Effector memory CD4-positive, alpha-beta T cell (primary cell): ENCODE measurements around the gene COMT.

Source experiments
- DNase-seq, 3 donors: peaks; one replicate each; pipeline ENCODE4 v3.0.0-alpha.2; 2020
- H3K27ac ChIP-seq: 2 replicates; pipeline ENCODE4 v1.7.0; 2013; ENCODE audit warnings: mild to moderate bottlenecking, low read length, moderate library complexity; ENCODE audit not compliant: insufficient read depth, poor library complexity, severe bottlenecking
- H3K27me3 ChIP-seq: replicated peaks from 2 replicates; pipeline ENCODE4 v1.7.0; 2013; ENCODE audit warnings: mild to moderate bottlenecking, low read length; ENCODE audit not compliant: insufficient read depth, control insufficient read depth, poor library complexity, severe bottlenecking
- H3K36me3 ChIP-seq: 2 replicates; pipeline ENCODE4 v1.7.0; 2013; ENCODE audit warnings: mild to moderate bottlenecking, low read length, moderate library complexity; ENCODE audit not compliant: control insufficient read depth, insufficient read depth
- H3K4me1 ChIP-seq: 2 replicates; pipeline ENCODE4 v1.7.0; 2013; ENCODE audit warnings: low read length, mild to moderate bottlenecking; ENCODE audit not compliant: control insufficient read depth, insufficient read depth, poor library complexity, severe bottlenecking
- H3K4me3 ChIP-seq: 2 replicates; pipeline ENCODE4 v1.7.0; 2013; ENCODE audit warnings: low read length, low read depth, mild to moderate bottlenecking; ENCODE audit not compliant: insufficient read depth, poor library complexity, severe bottlenecking
- H3K9me3 ChIP-seq: 2 replicates; pipeline ENCODE4 v1.7.0; 2013; ENCODE audit warnings: mild to moderate bottlenecking, low read length, moderate library complexity; ENCODE audit not compliant: control insufficient read depth

COMT gene

DNA sequence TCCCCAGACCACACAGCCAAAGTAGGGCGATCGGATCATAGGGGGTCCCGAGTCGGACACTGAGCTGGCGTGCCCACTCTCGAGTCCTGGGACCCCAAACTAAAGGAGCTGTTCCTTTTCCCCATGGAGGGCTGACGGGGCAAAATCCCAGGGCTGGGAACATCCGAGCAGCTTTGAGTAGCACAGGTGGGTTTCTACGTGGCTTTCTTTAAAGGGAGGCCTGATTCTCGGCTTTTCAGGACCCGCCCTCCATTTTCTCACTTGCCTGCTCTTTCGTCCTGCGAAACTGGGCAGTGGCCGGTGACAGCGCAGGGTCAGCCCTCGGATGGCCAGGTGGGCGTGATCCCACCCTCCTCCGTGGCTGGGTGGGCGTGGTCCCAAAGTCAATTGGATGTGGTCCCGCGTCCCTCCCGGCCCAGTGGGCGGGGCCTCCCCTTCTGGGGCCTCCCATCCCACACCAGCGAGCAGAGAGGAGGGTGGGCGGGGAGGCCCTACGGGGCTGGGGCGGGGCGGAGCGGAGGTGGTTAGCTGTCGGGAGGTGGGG, 17.5 kb downstream of the COMT start:
- Histone ChIP-seq H3K36me3 (no peaks in the 10 kb centered on the region), H3K4me1 (no peaks in the 10 kb centered on the region), H3K4me3 (no peak overlapping the region), H3K9me3 (no peaks in the 10 kb centered on the region), H3K27me3 (no peaks in the 10 kb centered on the region), H3K27ac (no peak overlapping the region)
- DNase-seq: no peak

DNA sequence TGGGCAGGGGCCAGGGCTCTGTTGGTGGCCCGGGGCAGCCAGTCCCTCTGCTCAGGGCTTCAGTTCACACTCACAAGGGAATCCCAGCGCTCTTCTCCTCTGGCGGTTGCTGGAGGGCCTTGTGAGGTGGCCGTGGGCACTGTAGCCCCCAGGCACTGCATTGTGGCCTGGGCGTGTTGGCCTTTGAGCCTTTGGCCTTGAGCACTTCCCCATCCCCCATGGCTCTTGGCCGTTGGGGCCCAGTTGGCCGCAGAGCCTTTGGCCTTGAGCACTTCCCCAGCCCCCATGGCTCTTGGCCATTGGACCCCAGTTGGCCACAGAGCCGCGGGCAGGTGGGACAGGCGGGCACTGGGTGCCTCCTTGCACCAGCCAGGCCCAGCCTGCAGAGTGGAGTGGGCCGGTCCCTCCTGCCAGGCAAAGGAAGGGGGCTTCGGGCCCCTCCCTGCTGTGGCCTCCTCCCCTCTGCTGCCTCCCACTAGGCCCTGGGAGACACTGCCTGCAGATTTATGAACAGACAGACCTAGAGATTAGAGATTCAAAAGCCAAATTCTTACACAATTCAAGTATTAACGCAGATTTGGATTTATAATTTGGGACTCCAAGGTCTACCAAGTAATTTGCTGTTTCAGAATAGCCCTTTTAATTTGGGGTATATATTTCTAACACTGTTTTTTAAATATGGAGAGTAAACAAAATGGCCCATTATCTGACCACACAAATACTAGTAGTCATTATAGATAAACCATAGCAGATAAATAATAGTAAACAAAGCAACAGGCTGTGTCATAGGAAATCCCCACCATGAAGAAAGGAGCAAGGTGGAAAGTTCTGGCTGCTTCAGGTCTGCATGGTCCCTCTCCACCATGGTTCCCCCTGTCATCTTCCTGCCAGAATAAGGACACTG, 18.3 kb downstream of the COMT start:
- no peaks in the 10 kb centered on the region for H3K4me1 ChIP-seq
- no peak overlapping the region for H3K4me3 ChIP-seq
- no peak overlapping the region for H3K27ac ChIP-seq
- H3K9me3 ChIP-seq: no peaks in the 10 kb centered on the region
- H3K36me3 ChIP-seq: no peaks in the 10 kb centered on the region
- no peak for DNase-seq
- H3K27me3 ChIP-seq: no peaks in the 10 kb centered on the region

DNA sequence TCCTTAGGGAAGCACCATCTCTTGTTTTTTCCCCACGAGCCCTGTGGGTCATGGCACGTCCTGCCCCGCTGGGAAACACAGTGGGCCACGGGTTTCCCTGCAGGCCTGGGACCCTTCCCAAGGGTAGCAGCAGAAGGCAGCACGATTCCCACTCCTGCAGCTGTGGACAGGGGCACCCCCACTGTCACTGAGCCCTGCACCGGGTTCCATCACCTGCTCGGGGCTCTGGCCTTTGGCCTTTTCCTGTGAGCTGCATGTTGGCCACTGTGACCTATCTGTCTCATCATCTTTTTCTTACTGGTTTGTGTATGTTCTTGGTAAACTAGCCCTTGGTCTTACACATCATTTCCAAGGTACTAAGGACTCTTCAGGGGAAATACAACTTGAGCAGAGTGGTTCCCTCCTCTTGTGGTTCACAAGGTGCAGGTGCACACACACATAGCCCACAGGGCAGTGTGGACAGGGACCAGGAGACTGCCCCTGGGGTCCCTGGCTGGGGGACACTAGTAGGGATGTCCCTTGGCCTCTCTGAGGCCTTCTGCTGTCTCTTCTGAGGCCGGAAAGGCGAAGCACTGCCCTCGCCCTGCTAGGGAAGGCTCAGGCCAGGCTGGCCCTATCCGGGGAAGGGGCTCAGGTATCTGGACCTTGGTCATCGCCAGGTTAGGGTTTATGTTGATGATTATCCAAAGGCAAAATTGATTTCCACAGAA, 19.1 kb downstream of the COMT start:
- no peaks in the 10 kb centered on the region for H3K9me3 ChIP-seq
- no peaks in the 10 kb centered on the region for H3K27me3 ChIP-seq
- no peak overlapping the region for H3K4me3 ChIP-seq
- no peak for DNase-seq
- H3K27ac ChIP-seq: no peak overlapping the region
- no peaks in the 10 kb centered on the region for H3K4me1 ChIP-seq
- H3K36me3 ChIP-seq: no peaks in the 10 kb centered on the region

DNA sequence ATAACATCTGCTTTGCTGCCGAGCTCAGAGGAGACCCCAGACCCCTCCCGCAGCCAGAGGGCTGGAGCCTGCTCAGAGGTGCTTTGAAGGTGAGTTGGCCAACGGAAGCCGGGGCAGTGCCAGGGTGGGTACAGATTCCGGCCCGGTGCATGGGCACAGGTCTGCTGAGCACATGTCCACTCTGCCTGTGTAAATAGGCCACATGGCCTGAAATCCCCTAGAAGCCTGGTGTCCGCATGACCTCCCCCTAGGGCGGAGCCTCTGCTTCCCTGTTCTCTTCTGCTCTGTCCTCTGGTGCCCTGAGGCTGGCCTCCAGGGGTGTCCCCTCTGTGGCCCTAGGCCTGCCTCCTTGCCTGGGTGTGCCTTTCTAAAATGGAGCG, 19.6 kb downstream of the COMT start:
- H3K4me3 ChIP-seq: no peak overlapping the region
- H3K4me1 ChIP-seq: no peaks in the 10 kb centered on the region
- no peak for DNase-seq
- H3K27me3 ChIP-seq: no peaks in the 10 kb centered on the region
- H3K27ac ChIP-seq: no peak overlapping the region
- no peaks in the 10 kb centered on the region for H3K36me3 ChIP-seq
- no peaks in the 10 kb centered on the region for H3K9me3 ChIP-seq

DNA sequence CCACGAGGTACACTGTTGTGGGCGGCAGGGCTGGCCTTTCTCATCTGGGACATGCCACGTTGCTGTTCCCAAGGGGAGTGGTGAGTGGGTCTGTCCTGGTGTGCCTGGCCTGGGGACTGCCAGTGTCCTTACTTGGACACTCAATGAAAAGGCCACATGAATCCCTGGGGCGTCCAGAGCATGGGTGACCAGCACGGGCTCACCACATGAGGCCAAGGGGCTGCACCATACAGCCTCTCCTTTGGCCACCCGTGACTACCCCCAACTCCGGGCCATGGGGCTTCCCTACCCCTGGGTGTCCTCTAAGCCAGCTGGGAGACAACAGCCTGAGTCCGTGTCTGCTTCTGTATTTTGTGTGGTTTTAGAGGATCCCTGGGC, 20.3 kb downstream of the COMT start:
- H3K36me3 ChIP-seq: peaks cover 3% of the 10 kb centered on the region
- no peak for DNase-seq

DNA sequence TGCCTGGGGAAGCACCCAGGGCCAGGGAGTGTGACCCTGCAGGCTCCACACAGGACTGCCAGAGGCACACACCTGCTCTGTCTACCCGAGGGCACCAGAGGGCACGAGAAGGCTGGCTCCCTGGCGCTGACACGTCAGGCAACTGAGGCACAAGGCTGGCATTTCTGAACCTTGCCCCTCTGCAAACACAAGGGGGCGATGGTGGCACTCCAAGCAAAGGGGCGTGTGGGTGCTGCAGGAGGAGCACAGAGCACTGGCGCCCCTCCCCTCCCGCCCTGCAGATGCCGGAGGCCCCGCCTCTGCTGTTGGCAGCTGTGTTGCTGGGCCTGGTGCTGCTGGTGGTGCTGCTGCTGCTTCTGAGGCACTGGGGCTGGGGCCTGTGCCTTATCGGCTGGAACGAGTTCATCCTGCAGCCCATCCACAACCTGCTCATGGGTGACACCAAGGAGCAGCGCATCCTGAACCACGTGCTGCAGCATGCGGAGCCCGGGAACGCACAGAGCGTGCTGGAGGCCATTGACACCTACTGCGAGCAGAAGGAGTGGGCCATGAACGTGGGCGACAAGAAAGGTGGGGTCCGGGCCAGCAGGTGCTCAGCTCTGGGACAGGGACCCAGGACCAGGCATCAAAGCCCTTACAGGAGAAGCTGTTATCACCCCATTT, 20.8 kb downstream of the COMT start:
- peak in 2 of 3 donors; percentile 31 to 33 for DNase-seq
- no peaks in the 10 kb centered on the region for H3K27me3 ChIP-seq
- no peak overlapping the region for H3K27ac ChIP-seq
- H3K9me3 ChIP-seq: no peaks in the 10 kb centered on the region
- H3K4me3 ChIP-seq: no peak overlapping the region
- peaks cover 4% of the 10 kb centered on the region for H3K36me3 ChIP-seq
- H3K4me1 ChIP-seq: no peaks in the 10 kb centered on the region

More for the DNA sequence above, 20.3 kb downstream of the COMT start:
- no peaks in the 10 kb centered on the region for H3K4me1 ChIP-seq
- H3K9me3 ChIP-seq: no peaks in the 10 kb centered on the region
- no peak overlapping the region for H3K4me3 ChIP-seq
- H3K27me3 ChIP-seq: no peaks in the 10 kb centered on the region
- no peak overlapping the region for H3K27ac ChIP-seq

DNA sequence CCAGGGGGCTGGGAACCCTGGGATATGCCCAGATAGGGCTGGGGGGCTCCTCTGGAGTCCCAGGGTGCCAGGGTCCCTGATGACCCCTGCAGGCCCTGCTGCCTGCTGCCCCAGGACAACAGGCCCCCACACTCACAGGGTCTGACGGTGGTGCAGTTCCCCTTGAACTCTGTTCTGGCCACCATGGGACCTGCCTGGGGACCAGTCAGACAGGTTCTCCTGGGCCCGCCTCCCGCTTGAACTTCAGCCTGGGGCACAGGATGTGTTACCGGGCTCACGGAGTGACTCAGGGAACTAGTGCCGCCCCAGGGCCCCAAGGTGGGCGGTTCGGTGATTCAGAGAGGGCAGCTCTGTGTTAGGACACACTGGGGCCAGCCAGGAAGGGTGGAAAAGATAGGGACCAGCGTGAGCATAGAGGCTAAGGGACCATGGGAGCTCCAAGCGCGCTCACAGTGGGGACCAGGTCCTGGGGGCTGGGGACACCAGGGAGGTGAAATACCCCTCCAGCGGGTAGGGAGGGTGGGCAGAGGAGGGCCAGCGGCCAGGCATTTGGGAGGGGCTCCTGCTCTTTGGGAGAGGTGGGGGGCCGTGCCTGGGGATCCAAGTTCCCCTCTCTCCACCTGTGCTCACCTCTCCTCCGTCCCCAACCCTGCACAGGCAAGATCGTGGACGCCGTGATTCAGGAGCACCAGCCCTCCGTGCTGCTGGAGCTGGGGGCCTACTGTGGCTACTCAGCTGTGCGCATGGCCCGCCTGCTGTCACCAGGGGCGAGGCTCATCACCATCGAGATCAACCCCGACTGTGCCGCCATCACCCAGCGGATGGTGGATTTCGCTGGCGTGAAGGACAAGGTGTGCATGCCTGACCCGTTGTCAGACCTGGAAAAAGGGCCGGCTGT, 21.6 kb downstream of the COMT start:
- Histone ChIP-seq H3K27ac (no peak overlapping the region), H3K9me3 (no peaks in the 10 kb centered on the region), H3K4me3 (no peak overlapping the region), H3K36me3 (peaks cover 4% of the 10 kb centered on the region), H3K27me3 (no peaks in the 10 kb centered on the region), H3K4me1 (no peaks in the 10 kb centered on the region)
- no peak for DNase-seq

DNA sequence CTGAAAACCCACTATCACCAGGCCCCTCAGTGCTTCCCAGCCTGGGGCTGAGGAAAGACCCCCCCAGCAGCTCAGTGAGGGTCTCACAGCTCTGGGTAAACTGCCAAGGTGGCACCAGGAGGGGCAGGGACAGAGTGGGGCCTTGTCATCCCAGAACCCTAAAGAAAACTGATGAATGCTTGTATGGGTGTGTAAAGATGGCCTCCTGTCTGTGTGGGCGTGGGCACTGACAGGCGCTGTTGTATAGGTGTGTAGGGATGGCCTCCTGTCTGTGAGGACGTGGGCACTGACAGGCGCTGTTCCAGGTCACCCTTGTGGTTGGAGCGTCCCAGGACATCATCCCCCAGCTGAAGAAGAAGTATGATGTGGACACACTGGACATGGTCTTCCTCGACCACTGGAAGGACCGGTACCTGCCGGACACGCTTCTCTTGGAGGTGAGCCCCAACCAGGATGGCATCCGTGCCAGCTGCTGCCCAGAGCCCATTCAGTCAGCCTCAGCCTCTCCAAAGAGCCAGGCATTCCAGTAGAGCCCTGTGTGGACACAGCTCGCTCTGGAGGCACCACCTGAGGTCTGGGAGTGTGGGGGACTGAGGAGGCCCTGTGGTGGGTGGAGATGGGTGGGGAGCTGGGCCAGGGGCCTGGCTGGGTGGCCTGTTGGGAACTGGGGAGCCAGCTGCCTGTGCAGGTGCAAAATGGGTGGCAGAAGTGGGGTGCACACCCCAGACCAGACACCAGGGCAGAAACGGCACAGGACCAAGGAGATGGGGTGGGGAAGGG, 22.5 kb downstream of the COMT start:
- Histone ChIP-seq H3K9me3 (no peaks in the 10 kb centered on the region), H3K4me3 (no peak overlapping the region), H3K27ac (no peak overlapping the region), H3K4me1 (no peaks in the 10 kb centered on the region), H3K27me3 (no peaks in the 10 kb centered on the region), H3K36me3 (peaks cover 4% of the 10 kb centered on the region)
- no peak for DNase-seq
